VCaP (cell line): ENCODE data around the gene VWA5B1.

Source experiments
- H3K27ac ChIP-seq: fragments of 450-650 bp; 2 replicates; pipeline ENCODE4 v1.5.1; 2017
- CTCF ChIP-seq: fragments of 450-650 bp; conservative IDR thresholded peaks from 2 replicates; pipeline ENCODE4 v1.5.1; 2017; ENCODE audit warnings: mild to moderate bottlenecking, moderate library complexity

Gene VWA5B1

DNA sequence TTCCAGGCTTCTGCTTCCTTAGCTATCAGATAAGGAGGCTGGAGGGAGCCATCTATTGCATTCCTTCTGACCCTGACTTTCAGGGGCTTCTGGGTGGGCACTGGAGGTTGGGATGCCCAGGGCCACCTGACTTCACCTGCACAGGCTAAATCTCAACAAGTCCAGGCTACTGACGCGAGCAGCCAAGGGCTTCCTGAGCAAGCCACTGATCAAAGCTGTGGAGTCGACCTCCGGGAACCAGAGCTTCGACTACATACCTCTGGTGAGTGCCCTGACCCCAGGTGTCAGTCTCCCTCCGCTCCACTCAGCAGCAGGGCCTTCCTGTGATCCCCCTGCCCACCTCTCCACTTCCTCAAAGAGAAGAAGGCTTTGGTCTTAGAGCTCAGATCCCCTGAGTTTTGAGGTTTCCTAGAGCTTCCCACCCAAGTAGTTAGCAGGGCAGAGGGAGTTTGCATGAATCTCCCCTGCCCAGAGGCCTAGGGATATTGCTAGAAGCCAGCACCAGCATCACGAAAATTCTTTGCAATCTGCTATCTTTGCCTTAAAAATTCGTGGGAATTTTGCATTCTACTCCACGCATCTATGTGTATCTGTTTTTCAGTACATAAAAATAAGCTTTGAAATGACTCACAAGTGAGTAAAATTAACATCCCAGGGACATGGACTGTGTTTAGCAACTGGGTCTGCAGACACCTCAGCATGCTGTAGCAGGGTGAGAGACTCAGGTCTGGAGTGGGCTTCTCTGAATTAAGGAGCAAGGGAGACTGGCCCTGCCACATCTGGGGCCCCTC lies 61.4 kb downstream of the VWA5B1 start:
- no peak overlapping the region for H3K27ac ChIP-seq
- no peak for TF ChIP-seq CTCF

DNA sequence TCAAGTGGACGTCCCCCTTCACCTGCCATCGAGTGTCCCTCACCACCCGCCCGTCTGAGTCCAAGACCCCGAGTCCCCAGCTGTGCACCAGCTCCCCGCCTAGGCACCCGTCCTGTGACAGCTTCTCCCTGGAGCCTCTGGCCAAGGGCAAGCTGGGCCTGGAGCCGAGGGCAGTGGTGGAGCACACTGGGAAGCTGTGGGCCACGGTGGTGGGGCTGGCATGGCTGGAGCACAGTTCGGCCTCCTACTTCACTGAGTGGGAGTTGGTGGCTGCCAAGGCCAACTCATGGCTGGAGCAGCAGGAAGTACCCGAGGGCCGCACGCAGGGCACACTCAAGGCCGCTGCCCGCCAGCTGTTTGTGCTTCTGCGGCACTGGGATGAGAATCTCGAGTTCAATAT lies 63.2 kb downstream of the VWA5B1 start:
- no peak for TF ChIP-seq CTCF
- no peak overlapping the region; the same call in 1 of the 2 replicates for H3K27ac ChIP-seq

DNA sequence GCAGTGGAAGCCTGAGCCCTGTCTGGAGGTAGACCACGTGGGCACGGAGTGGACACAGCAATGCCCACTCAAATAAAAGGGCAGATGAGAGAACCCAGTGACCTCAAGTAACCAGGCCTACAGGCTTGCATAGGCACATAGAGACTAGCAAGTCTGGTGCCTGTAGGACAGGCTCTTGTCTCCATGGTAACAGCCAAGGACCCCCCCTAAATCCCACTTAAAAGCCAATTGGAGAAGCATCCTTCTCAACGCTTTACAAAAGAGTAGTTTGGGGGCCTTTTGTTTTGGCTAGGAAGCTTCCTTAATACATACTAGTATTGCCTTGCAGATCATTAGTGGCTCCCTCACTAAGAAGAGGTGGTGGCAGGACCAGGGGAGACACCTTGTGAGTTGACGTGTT lies 63.9 kb downstream of the VWA5B1 start:
- H3K27ac ChIP-seq = peak overlapping the region; percentile 94; the same call in 1 of the 2 replicates
- no peak for TF ChIP-seq CTCF

DNA sequence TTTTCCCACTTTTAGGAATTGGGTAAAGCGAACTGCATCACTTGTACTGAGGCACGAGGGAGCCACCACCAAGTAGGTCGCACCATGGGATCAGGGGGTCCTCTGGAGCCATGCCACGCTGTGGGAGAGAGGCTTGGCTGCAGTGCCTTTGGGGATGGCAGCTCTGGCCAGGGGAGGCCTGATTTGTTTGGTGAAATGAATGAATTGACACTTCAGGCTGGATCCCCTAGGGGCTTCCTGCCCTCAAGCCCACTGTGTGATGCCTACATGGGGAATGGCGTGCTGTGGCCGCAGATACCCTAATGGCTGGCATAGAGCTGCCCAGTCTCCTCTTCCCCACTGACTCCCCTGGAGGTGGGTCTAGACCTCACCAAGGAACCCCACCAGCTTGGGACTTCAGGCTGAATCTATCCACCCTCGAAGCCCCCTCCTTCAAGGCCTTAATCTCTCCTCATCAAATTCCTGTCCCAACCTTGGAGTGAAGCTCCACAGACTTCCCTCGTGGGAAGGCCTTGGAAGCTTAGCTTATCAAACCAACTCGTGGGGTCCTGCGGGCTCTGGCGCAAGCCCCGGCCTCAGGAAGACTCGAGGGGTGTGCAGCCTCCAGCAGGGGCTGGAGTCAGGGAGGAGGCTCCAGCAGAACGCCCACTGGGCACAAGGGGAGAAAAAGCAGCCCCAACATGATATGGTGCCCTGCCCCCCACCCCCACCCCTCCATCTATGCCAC lies 64.6 kb downstream of the VWA5B1 start:
- peak overlapping the region; percentile 94 for H3K27ac ChIP-seq
- TF ChIP-seq CTCF = no peak

DNA sequence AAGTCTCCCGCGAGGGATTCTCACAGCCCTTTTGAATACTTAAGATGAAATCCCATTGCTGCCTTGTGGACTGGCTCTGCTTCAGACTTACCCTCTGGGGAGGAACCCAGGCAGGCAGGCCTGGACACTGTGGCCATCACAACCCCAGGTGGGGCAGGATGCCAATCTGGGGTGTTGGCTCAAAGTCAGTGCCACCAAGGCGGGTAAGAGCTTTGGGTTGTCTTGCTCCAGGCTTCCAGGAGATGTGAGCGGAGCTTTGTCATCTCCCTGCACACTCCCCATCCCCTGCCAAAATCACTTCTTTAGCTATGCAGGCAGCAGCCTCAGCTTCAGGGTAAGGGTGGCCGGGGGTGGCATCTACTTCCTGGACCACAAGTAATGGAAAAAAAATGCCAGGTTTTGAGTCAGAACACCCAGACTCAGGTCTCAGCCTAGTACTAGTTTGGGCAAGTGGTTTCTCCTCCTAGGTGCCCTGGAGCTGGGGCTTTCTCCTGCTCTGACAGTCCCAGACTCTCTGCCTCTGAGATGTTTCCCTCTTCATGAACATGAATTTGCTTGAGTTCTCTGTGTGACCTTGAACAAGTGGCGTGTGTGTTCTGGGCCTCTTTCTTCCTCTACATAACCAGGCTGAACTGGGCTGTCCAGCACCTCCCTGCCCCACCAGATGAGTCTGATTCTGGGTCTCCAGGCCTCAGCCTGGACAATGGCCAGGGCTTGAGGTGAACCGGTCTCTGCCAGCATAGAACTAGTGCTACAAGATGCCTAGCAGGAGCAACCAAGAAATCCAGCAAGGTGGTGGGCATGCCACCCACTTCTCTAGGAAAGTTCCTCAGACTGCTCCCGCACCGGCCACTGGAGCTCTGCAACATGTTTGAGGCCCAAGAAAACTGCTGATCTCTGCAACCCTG lies 65.4 kb downstream of the VWA5B1 start:
- peak overlapping the region; percentile 94 for H3K27ac ChIP-seq
- no peak for TF ChIP-seq CTCF

- peak overlapping the region; percentile 94 for H3K27ac ChIP-seq
- TF ChIP-seq CTCF = no peak
These were observed 66.3 kb downstream of the VWA5B1 start for GRCh38 chr1:20356850-20357459.
